PFSK-1 (cell line): ENCODE results near the gene PRPF38A. TPM values are rescaled to one million over a fixed set of nuclear protein-coding genes. Genes with fewer than 3 reads are reported as not detected.

Experiments
- FOXP2 ChIP-seq: optimal IDR thresholded peaks from 2 replicates; pipeline ENCODE3; 2011; ENCODE audit warnings: borderline replicate concordance, control low read depth, inconsistent platforms; ENCODE audit not compliant: insufficient read depth; ENCODE audit errors: extremely low read length, extremely low read depth
- POLR2AphosphoS5 ChIP-seq: IDR thresholded peaks from 2 replicates; pipeline ENCODE4 v1.6.1; 2012; ENCODE audit warnings: low read depth, mild to moderate bottlenecking, control low read depth, low read length, moderate library complexity
- REST ChIP-seq, 2 experiments: IDR thresholded peaks; 2 replicates each; pipeline versions ENCODE4 v1.6.1 to v1.8.0; 2011 to 2012; ENCODE audit warnings: low read depth in 2 of 2, low read length in 2 of 2, control low read depth in 1 of 2, inconsistent platforms in 1 of 2, mild to moderate bottlenecking in 1 of 2, moderate library complexity in 1 of 2; ENCODE audit not compliant: insufficient read depth in 1 of 2
- SIN3A ChIP-seq: IDR thresholded peaks from 2 replicates; pipeline ENCODE4 v1.6.1; 2012; ENCODE audit warnings: mild to moderate bottlenecking, low read length, moderate library complexity, borderline replicate concordance; ENCODE audit not compliant: insufficient read depth
- TAF1 ChIP-seq: IDR thresholded peaks from 2 replicates; pipeline ENCODE4 v1.6.1; 2012; ENCODE audit warnings: low read length, control low read depth, borderline replicate concordance; ENCODE audit not compliant: insufficient read depth
- polyA plus RNA-seq: library from polyadenylated mRNA; unstranded; fragments of >200 nt; gene quantifications from one replicate; pipeline ENCODE4 v1.2.1, GENCODE V29; 2012; ENCODE audit warnings: low read depth, missing spikeins; ENCODE audit not compliant: insufficient read length

Gene PRPF38A
- 28.6 TPM for polyA plus RNA-seq

- TF ChIP-seq SIN3A (peak; percentile 93), POLR2AphosphoS5 (peak; percentile 88), TAF1 (peak; percentile 93), REST (IDR thresholded peaks at IDR 0.05; ENCODE audit: insufficient read depth in 1 of 2, low read depth in 2 of 2, low read length in 2 of 2) (no peak; a peak in 1 of 4 replicates), FOXP2 (peak; percentile 40)
Observed at GRCh38 chr1:52404116-52404974, at the start of gene PRPF38A, which contains the start of gene ORC1. Gene PRPF38A, plus strand, starts transcription at chr1:52404602. Its CDS starts 148 bp downstream, at chr1:52404750. Gene ORC1, minus strand, starts transcription at chr1:52404423. Its CDS starts 2,200 bp downstream, at chr1:52402223.

- no peak for TF ChIP-seq REST (IDR thresholded peaks at IDR 0.05; ENCODE audit: insufficient read depth in 1 of 2, low read depth in 2 of 2, low read length in 2 of 2)
- TF ChIP-seq POLR2AphosphoS5: no peak
- TF ChIP-seq FOXP2: no peak
- TF ChIP-seq SIN3A: no peak
- TF ChIP-seq TAF1: no peak
Observed at GRCh38 chr1:52355436-52355835, 49.0 kb upstream of the PRPF38A start.

- TF ChIP-seq TAF1: no peak
- TF ChIP-seq REST (IDR thresholded peaks at IDR 0.05; ENCODE audit: insufficient read depth in 1 of 2, low read depth in 2 of 2, low read length in 2 of 2): no peak
- no peak for TF ChIP-seq POLR2AphosphoS5
- TF ChIP-seq SIN3A: no peak
- TF ChIP-seq FOXP2: no peak
Observed at GRCh38 chr1:52355847-52356505, 48.4 kb upstream of the PRPF38A start.

- no peak for TF ChIP-seq REST (IDR thresholded peaks at IDR 0.05; ENCODE audit: insufficient read depth in 1 of 2, low read depth in 2 of 2, low read length in 2 of 2)
- no peak for TF ChIP-seq SIN3A
- TF ChIP-seq POLR2AphosphoS5: no peak
- no peak for TF ChIP-seq FOXP2
- no peak for TF ChIP-seq TAF1
Observed at GRCh38 chr1:52356818-52357355, 47.5 kb upstream of the PRPF38A start.
